GM10266 (cell line): Measurements from ENCODE around the gene RET.

Source experiments
- DNase-seq: peaks from one replicate; pipeline ENCODE4 v3.0.0; 2012; ENCODE audit errors: extremely low spot score
- CTCF ChIP-seq: IDR thresholded peaks from 2 replicates; pipeline ENCODE4 v1.5.1; 2012; ENCODE audit warnings: mild to moderate bottlenecking, low read depth; ENCODE audit not compliant: control insufficient read depth, insufficient read depth; ENCODE audit errors: missing control alignments

The RET gene

DNA sequence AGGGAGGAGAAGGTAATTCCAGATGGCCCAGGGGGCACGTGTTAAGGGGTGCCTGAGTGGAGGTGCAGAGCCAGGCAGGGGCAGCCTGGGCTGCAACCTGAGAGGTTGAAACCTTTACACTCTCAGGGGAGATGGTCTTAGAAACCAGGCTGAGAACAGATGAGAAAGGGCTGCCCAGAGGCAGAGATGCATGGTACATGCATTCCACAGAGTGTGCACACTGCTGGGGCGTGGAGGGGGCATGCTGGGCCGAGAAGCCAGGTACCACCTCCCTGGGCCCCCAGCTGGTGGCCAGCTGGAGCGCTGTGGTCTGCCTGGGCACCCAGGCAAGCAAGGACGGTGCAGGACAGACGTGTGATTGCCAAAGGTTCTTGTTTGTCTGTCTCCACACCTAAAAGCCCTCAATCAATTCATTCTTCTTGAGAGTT, 47.2 kb downstream of the RET start:
- no peak for DNase-seq
- no peak for TF ChIP-seq CTCF

- no peak for DNase-seq
- TF ChIP-seq CTCF: no peak
Observed at GRCh38 chr10:43124574-43125273, 47.9 kb downstream of the RET start.

- no peak for DNase-seq
- no peak for TF ChIP-seq CTCF
Observed at GRCh38 chr10:43125274-43125845, 48.5 kb downstream of the RET start.

DNA sequence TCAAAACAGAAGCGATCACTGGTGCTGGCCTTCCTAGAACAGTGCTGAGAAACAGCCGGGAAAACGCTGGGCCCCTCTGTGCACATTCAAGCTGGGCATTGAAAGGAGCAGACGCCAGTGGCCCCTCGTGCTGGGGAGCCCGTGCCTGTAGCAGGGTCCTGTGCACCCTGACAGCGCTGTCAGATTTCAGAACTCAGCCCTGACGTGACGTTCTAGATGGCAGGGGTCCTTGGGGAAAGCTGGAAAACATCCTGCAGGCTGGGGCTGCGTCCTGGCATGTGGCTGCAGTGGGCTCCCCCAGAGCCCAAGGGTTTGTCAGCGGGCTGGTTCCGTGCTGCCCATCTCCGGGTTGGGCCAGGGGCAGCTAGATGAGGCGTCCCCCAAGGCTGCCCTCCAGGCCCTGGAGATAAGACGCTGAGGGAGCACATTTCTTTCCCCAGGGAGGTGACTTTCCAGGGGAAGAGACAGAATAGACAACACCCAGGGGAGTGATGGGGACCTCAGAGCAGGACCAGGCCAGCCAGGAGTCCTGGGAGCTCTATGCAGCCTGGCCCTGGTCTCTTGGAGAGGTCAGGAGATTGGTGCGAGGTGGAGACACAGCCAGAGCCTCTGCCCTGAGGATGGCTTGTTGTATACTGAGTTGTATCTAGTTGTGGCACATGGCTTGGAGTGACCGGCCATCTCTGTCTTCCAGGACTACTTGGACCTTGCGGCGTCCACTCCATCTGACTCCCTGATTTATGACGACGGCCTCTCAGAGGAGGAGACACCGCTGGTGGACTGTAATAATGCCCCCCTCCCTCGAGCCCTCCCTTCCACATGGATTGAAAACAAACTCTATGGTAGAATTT, 49.2 kb downstream of the RET start:
- DNase-seq: no peak
- TF ChIP-seq CTCF: no peak

GRCh38 chr10:43126759-43127424, 50.0 kb downstream of the RET start:
- DNase-seq: no peak
- TF ChIP-seq CTCF: no peak

DNA sequence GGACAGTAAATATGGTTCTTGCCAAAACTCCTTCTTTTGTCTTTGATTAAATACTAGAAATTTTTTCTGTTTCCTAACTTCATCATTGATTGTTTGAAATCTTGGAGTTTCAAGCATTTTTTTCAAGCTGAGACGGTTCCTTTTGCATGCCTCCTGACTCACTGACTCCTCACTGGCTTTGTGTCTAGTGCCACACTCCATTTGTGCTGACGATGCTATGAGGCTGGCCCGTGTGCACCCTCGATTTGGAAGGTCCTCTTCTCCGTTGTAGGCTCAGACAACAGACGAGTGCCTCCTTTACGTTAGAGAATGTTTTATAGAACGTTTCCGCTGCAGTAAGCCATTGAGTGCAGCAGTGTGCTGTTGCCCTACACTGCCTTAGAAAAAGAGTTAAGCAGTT, 50.6 kb downstream of the RET start:
- TF ChIP-seq CTCF: no peak
- no peak for DNase-seq
